Inflammatory macrophage (primary cell): Measurements from ENCODE around the gene PIM2.
"Not testable (repeated sequence)": the region's sequence is repeated elsewhere in the genome, so short reads cannot be mapped to it uniquely, and the experiment has no call there.

Experiments
- DNase-seq, 2 donors: peaks; one replicate each; pipeline ENCODE4 v3.0.0-alpha.2; 2020 to 2022

Gene PIM2

GRCh38 chrX:48905090-48905790 is 13.6 kb downstream of the PIM2 start:
- no peak for DNase-seq

- no peak for DNase-seq
Measured at GRCh38 chrX:48904626-48905025, 14.2 kb downstream of the PIM2 start.

- no peak for DNase-seq
Measured at GRCh38 chrX:48904180-48904579, 14.6 kb downstream of the PIM2 start.

DNA sequence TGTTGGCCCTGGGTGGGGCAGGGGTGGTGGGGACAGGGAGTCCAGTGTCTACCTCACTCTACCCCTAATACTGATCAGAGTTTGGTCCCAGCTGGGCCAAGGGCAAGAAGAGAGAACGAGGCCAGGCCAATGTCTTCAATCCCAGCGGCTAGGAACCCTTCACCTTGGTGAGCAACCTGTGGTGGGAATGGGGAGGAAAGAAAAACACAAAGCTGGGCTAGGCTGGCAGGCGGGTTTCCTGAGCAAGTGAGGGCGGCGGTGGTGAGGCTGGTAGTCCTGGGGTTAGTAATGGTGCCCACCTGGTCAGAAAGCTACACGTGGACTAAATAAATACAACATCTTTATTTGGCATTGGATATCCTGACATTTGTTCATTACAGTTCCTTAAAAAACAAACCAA is 15.5 kb downstream of the PIM2 start:
- DNase-seq = no peak

GRCh38 chrX:48902776-48903175 is 16.0 kb downstream of the PIM2 start:
- DNase-seq = no peak

DNA sequence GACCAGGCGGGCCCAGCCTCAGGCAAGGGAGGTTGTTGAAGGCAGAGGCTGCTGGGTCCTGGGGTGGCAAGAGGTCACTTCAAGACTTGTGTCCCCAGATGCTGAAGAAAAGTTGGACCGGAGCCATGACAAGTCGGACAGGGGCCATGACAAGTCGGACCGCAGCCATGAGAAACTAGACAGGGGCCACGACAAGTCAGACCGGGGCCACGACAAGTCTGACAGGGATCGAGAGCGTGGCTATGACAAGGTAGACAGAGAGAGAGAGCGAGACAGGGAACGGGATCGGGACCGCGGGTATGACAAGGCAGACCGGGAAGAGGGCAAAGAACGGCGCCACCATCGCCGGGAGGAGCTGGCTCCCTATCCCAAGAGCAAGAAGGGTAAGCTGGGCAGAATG is 16.7 kb downstream of the PIM2 start:
- DNase-seq = no peak

- DNase-seq = no peak
Measured at GRCh38 chrX:48901069-48901468, 17.8 kb downstream of the PIM2 start.

GRCh38 chrX:48899078-48899410 is 19.8 kb downstream of the PIM2 start:
- DNase-seq = no peak

GRCh38 chrX:48897625-48898306 is 21.1 kb downstream of the PIM2 start, which contains the start of the genes PQBP1 and TIMM17B:
Gene PQBP1 (plus strand): TSS chrX:48897930. CDS start chrX:48898510, 580 bp downstream.
Gene TIMM17B (minus strand): TSS chrX:48897768. CDS start chrX:48897749, 19 bp downstream.
- DNase-seq = peak; percentile 95

- peak; percentile 61 to 73 for DNase-seq
Measured at GRCh38 chrX:48897157-48897624, 21.6 kb downstream of the PIM2 start.

GRCh38 chrX:48896611-48897011 is 22.2 kb downstream of the PIM2 start:
- DNase-seq = peak; percentile 6 to 37

GRCh38 chrX:48894891-48895290 is 23.9 kb downstream of the PIM2 start:
- no peak for DNase-seq

GRCh38 chrX:48893556-48894348 is 25.1 kb downstream of the PIM2 start:
- DNase-seq = no peak

- no peak for DNase-seq
Measured at GRCh38 chrX:48892896-48893295, 25.9 kb downstream of the PIM2 start.

- peak; percentile 80 to 81 for DNase-seq
Measured at GRCh38 chrX:48891402-48892288, 27.2 kb downstream of the PIM2 start.

GRCh38 chrX:48890934-48891401 is 27.9 kb downstream of the PIM2 start:
- DNase-seq = no peak

DNA sequence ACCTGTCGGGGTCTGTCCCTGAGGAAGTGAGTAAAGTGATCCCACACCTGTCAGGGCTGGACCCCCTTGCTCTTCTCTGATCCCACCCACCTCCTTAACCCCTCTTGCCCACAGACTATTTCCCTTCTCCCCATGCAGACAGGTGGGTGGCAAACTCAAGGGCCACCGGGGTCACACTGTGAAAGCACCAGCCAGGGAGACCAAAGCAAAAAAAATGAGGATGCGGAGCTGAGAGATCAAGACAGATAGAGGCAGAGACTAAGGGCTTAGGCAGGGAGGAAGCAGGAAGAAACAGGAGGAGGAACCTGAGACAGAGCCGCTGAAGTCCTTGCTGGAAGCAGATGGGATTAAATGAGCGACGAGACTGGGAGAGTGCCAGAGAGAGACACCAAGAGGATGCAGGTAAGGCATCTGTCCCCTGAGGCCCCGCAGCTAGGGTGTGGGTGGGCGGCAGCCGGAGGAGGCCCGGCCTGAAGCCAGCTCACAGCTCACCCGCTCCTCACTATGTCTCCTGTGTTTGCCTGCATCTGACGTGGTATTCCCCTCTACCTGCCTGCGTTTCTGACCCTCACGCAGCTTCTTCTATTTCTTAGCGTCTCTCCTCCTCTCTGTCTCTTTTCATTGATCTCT is 28.4 kb downstream of the PIM2 start:
- no peak for DNase-seq

DNA sequence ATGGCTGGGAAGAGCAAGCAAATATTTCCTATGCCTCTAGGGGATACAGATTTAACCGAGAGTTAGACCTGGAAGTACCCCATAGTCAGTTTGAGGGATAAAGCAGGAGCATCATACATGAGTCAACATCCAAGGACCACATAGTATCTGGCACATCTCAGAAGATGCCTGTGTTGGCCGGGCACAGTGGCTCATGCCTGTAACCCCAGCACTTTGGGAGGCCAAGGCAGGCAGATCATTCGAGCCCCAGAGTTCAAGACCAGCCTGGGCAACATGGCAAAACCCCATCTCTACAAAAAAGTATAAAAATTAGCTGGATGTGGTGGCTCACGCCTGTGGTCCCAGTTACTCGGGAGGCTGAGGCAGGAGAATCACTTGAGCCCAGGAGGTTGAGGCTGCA is 32.2 kb downstream of the PIM2 start:
- DNase-seq = not testable (repeated sequence)

- DNase-seq = no peak
Measured at GRCh38 chrX:48883729-48884128, 35.1 kb downstream of the PIM2 start.

DNA sequence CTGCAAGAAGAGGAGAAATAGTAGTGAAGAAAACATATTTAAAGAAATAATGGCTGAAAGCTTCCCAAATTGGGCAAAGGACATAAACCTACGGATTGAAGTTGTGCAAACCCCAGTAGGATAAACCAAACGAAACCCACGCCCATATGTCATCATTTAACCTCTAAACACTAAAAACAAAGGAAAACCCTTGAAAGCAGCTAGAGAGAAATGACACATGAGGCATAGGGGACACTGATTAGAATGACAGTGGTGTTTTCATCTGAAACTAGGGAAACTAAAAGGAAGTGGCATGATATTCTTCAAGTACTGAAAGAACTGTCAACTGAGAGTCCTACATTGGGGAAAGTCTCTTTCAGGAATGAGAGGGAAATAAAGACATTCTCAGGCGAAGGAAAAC is 41.9 kb downstream of the PIM2 start:
- DNase-seq = peak; percentile 63 to 65

GRCh38 chrX:48872017-48872416 is 46.8 kb downstream of the PIM2 start:
- DNase-seq = not testable (repeated sequence)

- DNase-seq = no peak
Measured at GRCh38 chrX:48864210-48864609, 54.6 kb downstream of the PIM2 start.
